GM21360 (cell line): ENCODE results near the gene SCRN1.

Source experiments
- ATAC-seq: cut with Tn5 transposase; IDR thresholded peaks from one replicate; pipeline ENCODE4 v1.9.1; 2021; ENCODE audit warnings: mild to moderate bottlenecking, moderate library complexity; ENCODE audit not compliant: unreplicated experiment

Gene SCRN1

GRCh38 chr7:29929018-29929807 is 60.4 kb downstream of the SCRN1 start:
- ATAC-seq: no peak

DNA sequence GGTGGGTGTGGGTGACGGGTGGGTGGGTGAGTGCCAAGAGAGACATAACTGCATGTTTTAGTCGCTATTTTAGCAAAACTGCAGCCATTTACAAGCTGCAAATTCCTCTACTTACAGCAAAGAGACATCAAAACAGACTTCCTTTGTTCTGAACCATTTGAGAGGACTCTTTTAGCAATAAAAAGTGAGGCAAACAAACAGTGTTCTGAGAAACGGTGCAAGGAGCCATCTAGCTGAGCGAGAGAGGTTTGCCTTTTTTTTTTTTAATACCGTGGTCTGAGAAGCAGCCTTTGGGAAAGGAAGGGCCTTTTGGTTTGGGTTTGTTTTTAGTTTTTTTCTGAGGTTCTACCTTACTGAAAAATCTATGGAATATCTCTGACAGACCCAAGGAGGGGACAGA is 62.9 kb downstream of the SCRN1 start:
- no peak for ATAC-seq

- ATAC-seq: no peak
These were observed 63.4 kb downstream of the SCRN1 start for GRCh38 chr7:29926216-29926615.

GRCh38 chr7:29924684-29925083 is 64.9 kb downstream of the SCRN1 start:
- no peak for ATAC-seq

DNA sequence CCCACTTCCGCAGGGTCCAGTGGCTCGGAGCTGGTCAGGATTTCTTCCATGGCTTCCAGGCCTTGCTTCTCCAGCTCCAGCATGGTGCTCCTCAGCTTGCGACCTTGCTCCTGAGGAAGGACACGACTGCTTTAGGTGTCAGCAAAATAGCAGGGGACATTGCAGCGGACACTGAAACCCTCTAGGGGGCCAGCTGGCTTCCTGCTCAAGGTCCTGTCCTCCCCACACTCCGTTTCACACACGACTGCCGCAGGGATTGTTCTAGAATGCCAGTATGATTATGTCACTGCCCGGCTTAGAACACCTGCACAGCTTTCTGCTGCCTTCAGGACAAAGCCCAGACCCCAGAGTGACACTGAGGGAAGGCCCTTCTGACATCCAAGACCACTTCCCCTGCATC is 65.6 kb downstream of the SCRN1 start:
- ATAC-seq: no peak

DNA sequence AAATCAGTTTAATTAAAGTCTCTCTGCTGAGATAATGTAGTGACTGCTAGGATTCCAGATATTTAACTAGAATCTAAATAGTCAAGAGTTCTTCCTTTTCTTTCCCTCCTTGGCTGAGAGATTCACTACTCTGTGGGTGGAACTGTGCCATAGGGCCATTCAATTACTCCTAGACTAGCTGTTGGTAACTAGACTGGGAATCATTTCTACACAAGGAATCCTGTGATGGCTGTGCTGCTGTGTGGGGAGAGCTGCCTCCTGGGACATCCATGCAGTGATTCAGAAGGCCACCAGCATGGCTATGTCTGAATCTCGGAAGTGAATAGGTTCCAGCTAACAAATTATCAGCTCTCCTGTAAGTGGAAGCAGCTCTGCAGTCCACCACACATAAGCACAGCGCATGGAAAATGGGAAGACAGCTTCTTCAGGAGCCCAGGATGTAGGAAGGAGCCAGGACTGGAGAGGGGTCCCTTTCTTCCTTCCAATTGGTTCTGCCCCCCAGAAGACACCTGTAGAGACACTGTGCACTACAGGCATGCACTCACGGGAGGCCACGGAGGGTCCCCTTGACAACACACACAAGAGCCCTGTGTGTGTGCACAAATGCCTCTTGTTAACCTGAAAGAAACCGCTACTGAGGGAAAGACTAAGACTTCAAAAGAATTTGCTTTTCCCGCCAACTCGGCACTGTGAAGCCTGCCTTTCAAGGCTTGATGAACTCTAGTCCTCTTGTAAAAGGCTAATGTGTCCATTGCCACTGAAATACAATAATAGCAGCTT is 66.5 kb downstream of the SCRN1 start:
- no peak for ATAC-seq

DNA sequence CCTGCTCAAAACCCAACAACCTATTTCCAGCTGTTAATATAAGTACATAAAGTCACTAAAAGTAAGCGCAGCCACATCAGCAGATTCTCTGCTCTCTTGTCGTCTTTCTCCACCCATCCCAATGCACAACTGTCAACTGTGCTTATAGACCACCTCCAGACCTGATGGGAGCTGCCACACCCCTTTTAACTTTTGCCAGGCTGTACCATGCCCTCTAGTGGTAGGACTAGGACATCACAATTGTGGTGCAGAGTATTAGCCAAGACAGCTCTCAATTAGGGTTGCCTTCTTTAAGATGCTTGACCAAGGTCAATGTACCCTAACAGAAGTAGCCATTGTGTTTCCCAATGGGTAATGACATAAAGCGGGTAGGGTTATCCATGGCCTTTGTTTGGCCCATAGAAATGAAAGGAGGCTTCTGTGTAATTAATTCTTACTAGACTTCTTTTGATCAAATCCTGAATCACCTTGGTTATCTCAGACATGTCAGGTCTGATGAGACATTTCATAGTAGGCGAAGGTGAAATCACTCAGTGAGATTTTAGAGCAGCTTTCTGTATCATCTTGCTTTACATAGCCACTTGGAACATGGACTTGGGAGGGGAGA is 68.1 kb downstream of the SCRN1 start:
- ATAC-seq: peak; percentile 89

GRCh38 chr7:29920491-29920890 is 69.1 kb downstream of the SCRN1 start:
- ATAC-seq: no peak

DNA sequence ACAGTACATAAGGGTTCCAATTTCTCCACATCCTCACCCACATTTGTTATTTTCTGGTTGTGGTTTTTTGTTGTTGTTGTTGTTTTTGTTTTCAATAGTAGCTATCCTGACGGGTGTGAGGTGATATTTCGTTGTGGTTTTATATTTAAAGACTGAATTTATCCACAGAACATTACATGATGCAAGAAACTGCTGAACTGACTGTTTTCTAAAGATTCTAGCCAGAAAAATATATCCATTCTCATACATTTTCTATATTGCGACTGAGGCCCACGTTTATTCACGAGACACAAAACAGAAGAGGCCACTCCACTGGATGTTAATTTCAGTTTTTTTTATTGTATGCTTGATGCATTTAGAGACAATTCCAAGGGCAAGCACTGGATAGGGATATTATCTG is 69.8 kb downstream of the SCRN1 start:
- ATAC-seq: no peak

GRCh38 chr7:29918850-29919249 is 70.8 kb downstream of the SCRN1 start:
- ATAC-seq: no peak

GRCh38 chr7:29917641-29918040 is 72.0 kb downstream of the SCRN1 start:
- ATAC-seq: no peak

DNA sequence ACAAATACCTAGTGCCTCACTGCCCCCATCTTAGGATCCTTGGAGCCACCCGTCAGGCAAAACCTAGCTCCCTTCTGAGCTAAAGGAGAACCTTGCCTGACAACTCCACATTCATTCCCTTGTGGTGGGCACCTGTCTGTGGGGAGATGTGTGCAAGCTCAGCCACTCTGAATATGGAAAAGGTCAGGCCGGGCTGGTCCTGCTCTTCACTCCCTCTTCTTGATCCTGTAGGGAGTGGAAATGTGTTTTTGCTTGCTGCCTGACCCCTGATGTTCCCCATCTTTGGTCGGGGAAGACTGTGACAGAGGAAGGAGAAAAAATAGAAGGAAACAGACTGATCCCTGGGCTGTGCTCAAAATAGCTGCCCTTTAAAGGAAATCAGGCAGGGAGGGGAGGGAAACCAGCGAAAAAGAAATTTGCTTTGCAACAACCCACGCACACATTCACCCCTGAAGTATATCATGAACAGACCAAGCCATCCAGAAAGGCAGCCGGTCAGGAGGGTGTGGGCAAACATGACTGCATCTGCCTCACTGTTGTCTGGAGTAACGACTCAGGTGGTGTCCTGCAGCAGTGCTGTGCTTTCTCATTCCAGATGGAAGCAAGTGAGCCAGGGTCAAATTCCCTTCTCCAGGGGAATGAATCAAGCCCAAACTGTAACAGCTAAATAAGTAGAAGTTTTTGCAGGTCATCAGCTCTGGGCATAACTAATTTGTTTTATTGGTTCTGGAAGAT is 74.0 kb downstream of the SCRN1 start:
- no peak for ATAC-seq

DNA sequence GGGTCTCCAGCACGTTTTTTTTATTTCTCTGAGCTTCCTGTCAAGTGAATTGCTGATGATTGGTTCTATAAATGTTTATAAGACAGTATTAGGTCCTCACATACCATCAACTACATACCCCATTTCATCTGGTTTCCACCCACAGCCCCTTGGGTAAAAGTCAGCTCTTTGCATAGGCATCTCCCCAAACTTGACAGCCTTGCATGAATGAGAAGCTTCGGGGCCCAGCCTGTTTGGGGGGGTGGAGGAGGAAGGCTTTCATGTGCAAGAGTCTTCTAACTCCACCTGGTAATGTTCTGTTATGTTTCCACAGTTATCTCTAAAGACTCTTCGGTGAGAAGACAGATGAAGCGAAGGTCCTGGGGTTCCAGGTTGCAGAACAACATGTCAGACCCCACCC is 75.4 kb downstream of the SCRN1 start:
- no peak for ATAC-seq

DNA sequence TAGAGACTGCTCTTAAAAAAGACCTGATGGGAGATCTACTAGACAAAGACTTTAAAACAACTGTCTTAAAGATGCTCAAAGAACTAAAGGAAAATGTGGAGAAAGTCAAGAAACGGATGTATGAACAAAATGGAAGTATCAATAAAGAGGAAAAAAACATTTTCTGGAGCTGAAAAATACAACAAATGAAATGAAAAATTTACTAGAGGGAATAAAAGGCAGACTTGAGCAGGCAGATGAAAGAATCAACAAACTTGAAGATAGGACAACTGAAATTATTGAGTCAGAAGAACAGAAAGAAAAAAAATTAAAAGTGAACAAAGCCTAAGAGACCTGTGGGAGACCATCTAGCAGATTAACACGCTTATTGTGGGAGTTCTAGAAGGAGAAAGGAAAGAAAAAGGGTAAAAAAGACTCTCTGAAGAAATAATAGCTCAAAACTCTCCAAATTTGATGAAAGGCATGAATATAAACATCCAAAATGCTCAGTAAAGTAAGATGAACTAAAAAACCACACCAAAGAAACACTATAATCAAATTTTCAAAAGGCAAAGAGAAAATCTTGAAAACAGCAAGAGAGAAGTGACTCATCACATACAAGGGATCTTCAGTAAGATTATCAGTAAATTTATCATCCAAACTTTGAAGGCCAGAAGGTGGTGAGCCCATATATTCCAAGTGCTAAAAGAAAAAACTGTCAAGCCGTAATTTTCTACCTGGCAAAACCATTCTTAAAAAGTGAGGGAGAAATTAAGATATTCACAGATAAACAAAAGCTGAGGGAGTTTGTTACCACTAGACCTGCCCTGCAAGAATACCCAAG is 83.2 kb downstream of the SCRN1 start:
- no peak for ATAC-seq

GRCh38 chr7:29900745-29901144 is 88.9 kb downstream of the SCRN1 start:
- ATAC-seq: no peak

GRCh38 chr7:29898301-29898700 is 91.3 kb downstream of the SCRN1 start:
- ATAC-seq: no peak

GRCh38 chr7:29896685-29897411 is 92.8 kb downstream of the SCRN1 start:
- no peak for ATAC-seq

DNA sequence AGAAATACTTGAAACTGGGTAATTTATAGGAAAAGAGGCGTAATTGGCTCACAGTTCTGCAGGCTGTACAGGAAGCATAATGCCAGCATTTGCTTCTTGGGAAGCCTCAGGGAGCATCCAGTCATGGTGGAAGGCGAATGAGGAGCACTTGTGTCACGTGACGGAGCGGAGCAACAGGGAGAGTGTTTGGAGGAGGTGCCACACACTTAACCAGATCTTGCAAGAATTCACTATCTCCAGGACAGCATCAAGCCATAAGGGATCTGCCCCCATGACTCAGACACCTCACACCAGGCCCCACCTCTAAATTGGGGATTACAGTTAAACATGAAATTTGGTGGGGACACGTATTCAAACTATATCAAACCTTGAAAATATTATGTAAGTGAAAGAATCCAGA is 94.0 kb downstream of the SCRN1 start:
- no peak for ATAC-seq

- ATAC-seq: no peak
These were observed 95.3 kb downstream of the SCRN1 start for GRCh38 chr7:29894256-29894655.
